Inferior parietal cortex (tissue), 1 donor: ENCODE data around the gene SLC1A2.
"Not testable (repeated sequence)": the region's sequence is repeated elsewhere in the genome, so short reads cannot be mapped to it uniquely, and the experiment has no call there.

ENCODE experiments used
- DNase-seq: peaks from one replicate; pipeline ENCODE4 v3.0.0-alpha.2; 2016; ENCODE audit errors: extremely low spot score

The SLC1A2 gene

DNA sequence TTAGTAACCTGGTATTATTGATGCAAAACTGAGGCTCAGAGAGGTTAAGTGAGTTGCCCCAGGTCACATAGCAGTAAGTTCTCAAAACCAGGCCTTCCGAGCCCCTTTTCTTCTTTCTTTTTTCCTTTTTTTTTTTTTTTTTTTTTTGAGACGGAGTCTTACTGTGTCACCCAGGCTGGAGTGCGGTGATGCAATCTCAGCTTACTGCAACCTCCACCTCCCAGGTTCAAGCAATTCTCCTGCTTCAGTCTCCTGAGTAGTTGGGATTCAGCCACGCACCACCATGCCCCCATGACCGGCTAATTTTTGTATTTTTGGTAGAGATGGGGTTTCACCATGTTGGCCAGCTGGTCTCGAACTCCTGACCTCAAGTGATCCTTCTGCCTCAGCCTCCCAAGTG is 192.6 kb downstream of the SLC1A2 start:
- DNase-seq = not testable (repeated sequence)

DNA sequence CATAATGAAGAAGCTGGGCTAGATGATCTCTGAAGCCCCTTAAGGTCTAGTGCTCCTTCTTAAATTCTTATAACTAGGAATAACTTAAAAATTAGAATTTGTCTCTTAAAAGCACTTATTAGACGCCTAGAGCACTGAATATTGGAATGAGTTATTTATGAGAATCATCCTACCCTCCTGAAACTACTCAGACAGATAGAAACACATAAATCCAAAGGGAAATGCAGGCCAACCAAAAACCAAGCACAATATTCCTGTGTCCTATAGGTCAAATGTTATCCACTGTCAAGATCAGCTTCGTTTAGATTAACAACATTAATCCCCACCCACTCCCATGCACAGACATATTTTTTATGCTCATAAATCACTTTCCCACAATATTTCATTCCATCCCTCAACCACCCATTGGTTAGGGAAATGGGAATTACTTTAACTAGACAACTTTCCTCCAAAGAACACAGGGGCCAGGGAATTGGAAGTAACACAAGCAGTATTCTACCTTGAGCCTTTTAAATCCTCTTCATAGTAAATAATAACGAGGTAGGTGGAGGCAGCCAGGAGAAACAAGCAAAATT is 193.3 kb downstream of the SLC1A2 start:
- no peak for DNase-seq

- DNase-seq = no peak
These were observed 195.4 kb downstream of the SLC1A2 start for GRCh38 chr11:35223991-35224390.

- DNase-seq = peak; percentile 7
These were observed 196.0 kb downstream of the SLC1A2 start for GRCh38 chr11:35223371-35223796.

DNA sequence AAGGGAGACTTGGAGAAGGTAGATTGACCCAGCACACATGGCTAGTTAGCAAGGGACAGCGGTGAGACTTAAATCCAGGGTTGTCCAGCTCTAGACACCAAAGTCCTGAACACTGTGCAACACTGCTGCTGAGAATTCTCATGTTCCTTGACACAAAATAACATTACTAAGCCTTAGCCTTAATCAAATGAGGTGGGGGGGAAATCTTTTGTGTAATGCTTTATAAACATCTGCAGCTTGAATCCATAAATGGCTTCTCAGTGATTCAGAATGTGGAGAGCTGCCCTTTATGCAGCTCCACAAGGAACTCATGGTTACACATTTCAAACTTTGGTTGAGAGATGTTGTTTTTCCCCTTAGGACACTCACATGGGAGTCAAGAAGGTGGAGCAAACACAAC is 200.4 kb downstream of the SLC1A2 start:
- DNase-seq = no peak

DNA sequence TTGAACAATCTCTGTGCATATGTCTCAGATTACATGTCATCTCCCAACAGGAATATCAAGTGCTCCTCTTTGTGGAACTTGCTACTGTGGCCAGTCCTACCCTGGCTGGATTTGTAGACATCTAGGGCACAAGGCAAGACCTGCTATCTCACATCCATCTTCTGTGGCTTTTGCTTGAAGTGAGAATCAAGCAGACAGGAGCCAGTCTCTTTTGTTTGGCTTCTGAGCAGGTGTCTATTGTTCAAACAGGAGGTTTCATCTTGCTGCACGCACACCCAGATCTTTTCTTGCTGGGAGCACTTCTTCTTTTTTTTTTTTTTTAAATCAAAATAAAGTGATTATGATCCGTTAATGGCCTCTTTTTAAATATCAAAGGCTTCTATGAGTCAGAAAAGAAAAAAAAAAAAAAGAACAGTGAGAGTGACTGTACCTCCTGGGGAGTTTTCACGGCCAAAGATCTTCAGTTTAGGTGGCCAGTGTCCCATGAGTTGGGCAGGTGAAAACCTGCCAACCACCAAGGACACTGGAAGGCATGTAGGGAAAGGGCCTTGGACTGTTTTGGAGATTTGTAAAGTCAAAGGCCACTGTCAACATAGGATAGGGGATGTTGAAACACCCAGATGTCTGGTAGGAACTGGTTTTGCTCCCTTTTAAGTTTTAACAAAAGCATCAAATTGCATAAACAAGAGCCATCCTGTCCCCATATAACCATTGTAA is 202.2 kb downstream of the SLC1A2 start:
- DNase-seq = no peak

GRCh38 chr11:35215945-35216344 is 203.4 kb downstream of the SLC1A2 start:
- DNase-seq = no peak

DNA sequence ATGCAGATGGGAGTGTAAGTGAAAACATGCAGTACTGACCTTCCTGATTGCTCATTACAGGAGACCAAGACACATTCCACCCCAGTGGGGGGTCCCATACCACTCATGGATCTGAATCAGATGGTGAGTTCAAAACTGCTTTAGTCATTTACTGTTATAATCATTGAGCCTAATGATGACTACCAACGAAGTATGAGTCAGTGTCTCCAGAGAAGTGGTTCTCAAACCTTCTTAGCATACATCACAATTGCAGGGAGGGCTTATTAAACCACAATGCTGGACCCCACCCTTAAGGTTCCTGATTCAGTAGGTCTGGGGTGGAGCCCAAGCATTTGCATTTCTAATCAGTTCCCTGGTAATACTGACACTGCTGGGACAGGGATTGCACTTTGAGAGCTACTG is 204.6 kb downstream of the SLC1A2 start:
- DNase-seq = no peak

DNA sequence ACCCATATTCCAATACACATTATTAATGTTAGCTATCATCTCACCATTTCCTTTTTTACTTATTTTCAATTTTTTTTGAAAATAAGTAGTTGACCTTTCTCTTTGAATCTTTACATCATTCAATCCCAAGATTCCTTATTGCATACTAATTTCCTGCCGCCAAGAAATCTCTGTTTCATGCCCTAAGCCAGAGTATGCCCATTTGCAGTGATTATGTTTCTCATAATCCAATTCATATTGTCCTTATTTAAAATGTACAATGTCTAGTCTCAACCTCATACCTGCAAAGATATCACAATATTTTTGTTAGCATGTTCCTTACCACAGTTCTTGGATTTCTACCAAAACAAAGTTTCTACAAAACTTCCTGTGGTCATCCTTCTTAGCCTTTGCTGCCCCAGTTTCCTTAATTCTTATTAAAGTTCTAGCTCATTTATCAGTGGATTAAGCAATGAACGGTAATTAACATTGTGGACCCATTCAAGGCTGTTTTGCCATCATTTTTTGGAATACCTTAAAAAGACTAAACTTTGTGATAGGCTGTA is 205.1 kb downstream of the SLC1A2 start:
- no peak for DNase-seq

GRCh38 chr11:35211952-35212351 is 207.4 kb downstream of the SLC1A2 start:
- DNase-seq = no peak

GRCh38 chr11:35210876-35211546 is 208.3 kb downstream of the SLC1A2 start:
- DNase-seq = no peak

DNA sequence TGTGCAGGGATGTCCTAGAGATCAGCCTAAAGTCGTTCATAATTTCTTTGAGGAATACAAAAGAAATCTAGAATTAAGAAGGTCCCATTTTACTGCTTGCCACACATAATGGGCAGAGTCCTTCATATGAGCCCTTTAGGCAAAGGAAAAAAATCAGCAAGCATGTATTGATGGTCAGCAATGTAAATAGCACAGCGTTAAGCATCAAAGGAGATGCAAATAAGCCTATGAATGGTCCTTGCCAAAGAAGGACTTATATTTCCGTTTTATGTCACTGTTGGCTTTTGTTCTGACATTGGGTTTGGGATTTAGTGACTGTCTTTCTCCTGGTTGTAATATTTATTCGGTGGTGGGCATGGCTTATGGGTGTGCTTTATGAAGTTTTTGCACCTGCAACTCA is 210.6 kb downstream of the SLC1A2 start:
- DNase-seq = no peak

DNA sequence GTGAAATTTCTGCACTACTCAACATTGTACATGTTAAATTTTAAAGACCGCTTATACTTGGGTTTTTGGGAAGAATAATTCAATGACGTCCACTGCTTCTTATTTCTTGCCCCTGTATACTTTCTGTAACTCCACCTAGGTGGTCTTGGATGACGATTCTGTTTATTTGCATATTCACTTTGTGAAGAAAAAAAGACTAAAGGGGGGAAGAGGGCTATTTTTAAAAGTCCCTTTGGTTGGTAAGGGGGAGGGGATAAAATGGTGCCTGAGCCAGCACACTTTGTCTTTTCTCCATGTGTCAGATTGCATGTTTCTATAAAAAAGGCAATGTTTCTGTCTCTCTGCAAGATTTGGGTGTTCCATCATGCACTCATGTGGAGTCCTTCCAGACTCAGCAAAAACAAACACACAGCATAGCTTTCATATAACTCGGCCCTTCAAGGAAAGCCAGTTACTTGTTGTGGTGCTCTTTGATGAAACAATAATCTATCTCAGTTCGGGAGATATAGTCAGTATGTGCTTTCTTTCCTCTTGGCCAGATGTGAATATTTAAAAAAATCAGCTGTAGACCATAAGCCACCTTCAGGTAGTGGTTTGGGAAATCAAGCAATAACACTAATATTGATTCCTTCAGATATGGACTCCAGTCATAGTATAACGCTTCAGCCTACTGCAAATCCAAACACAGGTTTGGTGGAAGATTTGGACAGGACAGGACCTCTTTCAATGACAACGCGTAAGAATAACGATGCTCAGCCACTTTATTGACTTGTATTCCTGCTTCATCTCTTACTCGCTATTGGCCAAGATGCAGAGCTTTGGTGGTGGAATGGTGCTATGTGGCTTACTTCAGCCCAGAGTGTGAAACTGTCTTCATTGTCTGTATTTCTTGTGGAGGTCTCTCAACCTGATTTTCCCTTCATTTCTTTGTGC is 211.6 kb downstream of the SLC1A2 start:
- DNase-seq = no peak

DNA sequence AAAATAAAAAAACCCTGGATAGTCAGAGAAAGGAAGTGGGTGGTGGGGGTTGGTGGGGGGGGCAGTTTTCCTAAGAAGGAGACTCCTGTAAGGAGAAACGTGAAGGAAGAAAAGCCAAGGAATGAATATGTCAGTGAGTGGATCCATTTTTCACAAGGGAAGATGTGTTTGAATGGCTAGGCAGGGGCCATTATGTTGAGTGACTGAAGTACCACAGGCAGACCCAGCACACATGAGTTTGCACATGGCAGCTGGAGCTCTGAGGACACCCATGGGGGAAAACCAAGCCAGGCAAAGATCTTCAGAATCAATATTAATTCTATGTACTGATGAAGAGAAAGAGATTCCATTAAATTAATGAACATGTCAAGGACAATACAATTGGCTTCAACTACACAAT is 212.7 kb downstream of the SLC1A2 start:
- DNase-seq = no peak

DNA sequence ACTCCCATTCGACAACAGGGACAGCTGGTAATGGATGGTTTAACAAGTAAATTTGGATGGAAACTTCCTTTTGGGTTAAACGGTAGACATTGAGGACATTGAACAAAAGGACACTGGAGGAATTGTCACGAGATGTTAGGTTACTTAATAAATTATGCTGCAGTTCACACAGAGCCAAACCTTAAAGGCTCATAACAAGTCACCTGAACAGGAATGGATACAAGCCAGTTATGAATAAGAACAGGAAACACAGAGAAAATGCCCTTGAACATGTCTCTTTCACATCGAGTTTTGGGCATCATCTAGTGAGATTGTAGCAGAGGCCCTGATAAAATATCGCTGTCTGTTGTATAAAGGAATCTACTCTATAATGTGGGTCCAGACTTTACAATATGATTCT is 214.7 kb downstream of the SLC1A2 start:
- DNase-seq = no peak
